HL-60 (cell line): ENCODE data around the gene CHST14.

Experiments used
- CTCF ChIP-seq: IDR thresholded peaks from one replicate; pipeline ENCODE4 v1.5.1; 2011; ENCODE audit warnings: low read length, control low read depth, inconsistent platforms; ENCODE audit not compliant: insufficient read depth
- GABPA ChIP-seq: IDR thresholded peaks from 2 replicates; pipeline ENCODE4 v1.6.1; 2012; ENCODE audit warnings: low read depth
- POLR2AphosphoS5 ChIP-seq: IDR thresholded peaks from 2 replicates; pipeline ENCODE4 v1.6.1; 2012; ENCODE audit warnings: low read depth
- SPI1 ChIP-seq: IDR thresholded peaks from 2 replicates; pipeline ENCODE4 v1.6.1; 2012; ENCODE audit warnings: low read depth, mild to moderate bottlenecking, borderline replicate concordance
- TF ChIP-seq, protein P1 (sequence below): IDR thresholded peaks from 2 replicates; pipeline ENCODE4 v1.6.1; 2012; ENCODE audit warnings: low read depth; ENCODE audit not compliant: insufficient replicate concordance

DNA sequence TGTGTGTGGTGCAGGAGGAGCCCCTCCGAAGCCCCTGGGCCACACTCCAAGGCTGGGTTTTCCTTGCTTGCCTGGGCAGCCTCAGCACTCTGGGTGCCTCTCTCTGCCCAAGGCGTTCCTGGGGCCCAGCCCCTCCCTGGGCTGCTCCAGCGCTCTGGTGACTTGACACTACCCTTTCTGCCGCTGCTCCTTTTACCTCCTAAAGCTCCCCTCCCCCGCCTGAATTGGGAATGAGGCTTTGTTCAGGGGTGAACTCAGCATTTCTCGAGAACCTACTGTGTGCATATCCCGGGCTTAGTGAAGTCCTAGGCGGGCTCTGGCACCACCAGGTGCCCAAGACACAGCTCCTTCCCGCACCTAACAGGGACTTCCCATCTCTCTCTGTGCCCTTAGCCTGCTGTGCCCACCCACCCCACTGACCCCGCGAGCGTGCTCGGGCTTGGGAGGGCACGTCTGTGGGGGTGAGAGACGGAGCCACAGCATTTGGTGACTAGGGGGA is 31.3 kb upstream of the CHST14 start:
- TF ChIP-seq CTCF (no peak), GABPA (no peak), SPI1 (no peak), POLR2AphosphoS5 (no peak)
- TF ChIP-seq, protein P1, sequence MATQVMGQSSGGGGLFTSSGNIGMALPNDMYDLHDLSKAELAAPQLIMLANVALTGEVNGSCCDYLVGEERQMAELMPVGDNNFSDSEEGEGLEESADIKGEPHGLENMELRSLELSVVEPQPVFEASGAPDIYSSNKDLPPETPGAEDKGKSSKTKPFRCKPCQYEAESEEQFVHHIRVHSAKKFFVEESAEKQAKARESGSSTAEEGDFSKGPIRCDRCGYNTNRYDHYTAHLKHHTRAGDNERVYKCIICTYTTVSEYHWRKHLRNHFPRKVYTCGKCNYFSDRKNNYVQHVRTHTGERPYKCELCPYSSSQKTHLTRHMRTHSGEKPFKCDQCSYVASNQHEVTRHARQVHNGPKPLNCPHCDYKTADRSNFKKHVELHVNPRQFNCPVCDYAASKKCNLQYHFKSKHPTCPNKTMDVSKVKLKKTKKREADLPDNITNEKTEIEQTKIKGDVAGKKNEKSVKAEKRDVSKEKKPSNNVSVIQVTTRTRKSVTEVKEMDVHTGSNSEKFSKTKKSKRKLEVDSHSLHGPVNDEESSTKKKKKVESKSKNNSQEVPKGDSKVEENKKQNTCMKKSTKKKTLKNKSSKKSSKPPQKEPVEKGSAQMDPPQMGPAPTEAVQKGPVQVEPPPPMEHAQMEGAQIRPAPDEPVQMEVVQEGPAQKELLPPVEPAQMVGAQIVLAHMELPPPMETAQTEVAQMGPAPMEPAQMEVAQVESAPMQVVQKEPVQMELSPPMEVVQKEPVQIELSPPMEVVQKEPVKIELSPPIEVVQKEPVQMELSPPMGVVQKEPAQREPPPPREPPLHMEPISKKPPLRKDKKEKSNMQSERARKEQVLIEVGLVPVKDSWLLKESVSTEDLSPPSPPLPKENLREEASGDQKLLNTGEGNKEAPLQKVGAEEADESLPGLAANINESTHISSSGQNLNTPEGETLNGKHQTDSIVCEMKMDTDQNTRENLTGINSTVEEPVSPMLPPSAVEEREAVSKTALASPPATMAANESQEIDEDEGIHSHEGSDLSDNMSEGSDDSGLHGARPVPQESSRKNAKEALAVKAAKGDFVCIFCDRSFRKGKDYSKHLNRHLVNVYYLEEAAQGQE, result no peak
